ENCODE data around the gene PSMB10. TPM values are rescaled to one million over a fixed set of nuclear protein-coding genes. Genes with fewer than 3 reads are reported as not detected.
A peak's percentile ranks its signal among the peaks of the same experiment; 100 is the strongest.

Gene PSMB10
- total RNA-seq, 1 donor from 2014 or later, result 28.7 TPM

- H3K27me3 ChIP-seq (ENCODE audit: control insufficient read depth in 3 of 3, insufficient read depth in 3 of 3, low read length in 3 of 3), result no peaks in the 10 kb centered on the region
- peaks cover 25 to 36% (median 32%) of the 10 kb centered on the region in 3 donors for H3K4me1 ChIP-seq (ENCODE audit: control insufficient read depth in 3 of 3, insufficient read depth in 3 of 3, low read length in 3 of 3)
- H3K36me3 ChIP-seq (ENCODE audit: control insufficient read depth in 3 of 3, insufficient read depth in 3 of 3, low read length in 3 of 3), result peaks cover 13 to 26% (median 25%) of the 10 kb centered on the region in 3 donors
- H3K9ac ChIP-seq (ENCODE audit: low read depth in 1 of 3, low read length in 3 of 3), result peak overlapping the region; percentile 94
- H3K27ac ChIP-seq (ENCODE audit: low read depth, low read length), result peak overlapping the region; percentile 88
- peak overlapping the region; percentile 92 to 100 (median 99) for H3K4me3 ChIP-seq (ENCODE audit: low read length in 3 of 3)
- H3K9me3 ChIP-seq (ENCODE audit: control insufficient read depth in 3 of 3, low read length in 3 of 3), result no peaks in the 10 kb centered on the region
These were observed 1.6 kb downstream of the PSMB10 start for GRCh38 chr16:67935101-67935401.

- no peaks in the 10 kb centered on the region for H3K27me3 ChIP-seq (ENCODE audit: control insufficient read depth in 3 of 3, insufficient read depth in 3 of 3, low read length in 3 of 3)
- no peaks in the 10 kb centered on the region for H3K9me3 ChIP-seq (ENCODE audit: control insufficient read depth in 3 of 3, low read length in 3 of 3)
- peaks cover 24 to 31% (median 27%) of the 10 kb centered on the region in 3 donors for H3K4me1 ChIP-seq (ENCODE audit: control insufficient read depth in 3 of 3, insufficient read depth in 3 of 3, low read length in 3 of 3)
- peaks cover 12 to 29% (median 24%) of the 10 kb centered on the region in 3 donors for H3K36me3 ChIP-seq (ENCODE audit: control insufficient read depth in 3 of 3, insufficient read depth in 3 of 3, low read length in 3 of 3)
- peak overlapping the region; percentile 88 for H3K27ac ChIP-seq (ENCODE audit: low read depth, low read length)
- peak overlapping the region; percentile 92 to 100 (median 99) for H3K4me3 ChIP-seq (ENCODE audit: low read length in 3 of 3)
- H3K9ac ChIP-seq (ENCODE audit: low read depth in 1 of 3, low read length in 3 of 3), result peak overlapping the region; percentile 94
These were observed 2.1 kb downstream of the PSMB10 start for GRCh38 chr16:67934306-67935100.

- Histone ChIP-seq H3K27me3 (ENCODE audit: control insufficient read depth in 3 of 3, insufficient read depth in 3 of 3, low read length in 3 of 3) (no peaks in the 10 kb centered on the region), H3K4me3 (ENCODE audit: low read length in 3 of 3) (no peak overlapping the region), H3K27ac (ENCODE audit: low read depth, low read length) (no peak overlapping the region), H3K9me3 (ENCODE audit: control insufficient read depth in 3 of 3, low read length in 3 of 3) (no peaks in the 10 kb centered on the region), H3K9ac (ENCODE audit: low read depth in 1 of 3, low read length in 3 of 3) (no peak overlapping the region), H3K36me3 (ENCODE audit: control insufficient read depth in 3 of 3, insufficient read depth in 3 of 3, low read length in 3 of 3) (peaks cover 17 to 29% (median 24%) of the 10 kb centered on the region in 3 donors), H3K4me1 (ENCODE audit: control insufficient read depth in 3 of 3, insufficient read depth in 3 of 3, low read length in 3 of 3) (peaks cover 24 to 31% (median 26%) of the 10 kb centered on the region in 3 donors)
These were observed 2.8 kb downstream of the PSMB10 start for GRCh38 chr16:67933805-67934204.

GRCh38 chr16:67932462-67932840 is 4.2 kb downstream of the PSMB10 start:
- no peaks in the 10 kb centered on the region for H3K9me3 ChIP-seq (ENCODE audit: control insufficient read depth in 3 of 3, low read length in 3 of 3)
- H3K27me3 ChIP-seq (ENCODE audit: control insufficient read depth in 3 of 3, insufficient read depth in 3 of 3, low read length in 3 of 3), result no peaks in the 10 kb centered on the region
- H3K9ac ChIP-seq (ENCODE audit: low read depth in 1 of 3, low read length in 3 of 3), result no peak overlapping the region
- H3K36me3 ChIP-seq (ENCODE audit: control insufficient read depth in 3 of 3, insufficient read depth in 3 of 3, low read length in 3 of 3), result peaks cover 29 to 41% (median 32%) of the 10 kb centered on the region in 3 donors
- peaks cover 24 to 42% (median 34%) of the 10 kb centered on the region in 3 donors for H3K4me1 ChIP-seq (ENCODE audit: control insufficient read depth in 3 of 3, insufficient read depth in 3 of 3, low read length in 3 of 3)
- H3K4me3 ChIP-seq (ENCODE audit: low read length in 3 of 3), result no peak overlapping the region
- H3K27ac ChIP-seq (ENCODE audit: low read depth, low read length), result no peak overlapping the region

- peaks cover 24 to 42% (median 32%) of the 10 kb centered on the region in 3 donors for H3K4me1 ChIP-seq (ENCODE audit: control insufficient read depth in 3 of 3, insufficient read depth in 3 of 3, low read length in 3 of 3)
- no peak within 1 kb of the TSS for H3K4me3 ChIP-seq (ENCODE audit: low read length in 3 of 3)
- peaks cover 31 to 44% (median 35%) of the 10 kb centered on the region in 3 donors for H3K36me3 ChIP-seq (ENCODE audit: control insufficient read depth in 3 of 3, insufficient read depth in 3 of 3, low read length in 3 of 3)
- no peaks in the 10 kb centered on the region for H3K27me3 ChIP-seq (ENCODE audit: control insufficient read depth in 3 of 3, insufficient read depth in 3 of 3, low read length in 3 of 3)
- H3K27ac ChIP-seq (ENCODE audit: low read depth, low read length), result no peak within 1 kb of the TSS
- peak within 1 kb of the TSS in 1 of 3 donors; percentile 16 for H3K9ac ChIP-seq (ENCODE audit: low read depth in 1 of 3, low read length in 3 of 3)
- H3K9me3 ChIP-seq (ENCODE audit: control insufficient read depth in 3 of 3, low read length in 3 of 3), result no peaks in the 10 kb centered on the region
These were observed 4.8 kb downstream of the PSMB10 start, which contains the start of gene CTRL for GRCh38 chr16:67931712-67932461. Gene CTRL (minus strand): TSS chr16:67931862. CDS start chr16:67931852, 10 bp downstream.

GRCh38 chr16:67930678-67931211 is 5.9 kb downstream of the PSMB10 start:
- no peaks in the 10 kb centered on the region for H3K27me3 ChIP-seq (ENCODE audit: control insufficient read depth in 3 of 3, insufficient read depth in 3 of 3, low read length in 3 of 3)
- H3K4me1 ChIP-seq (ENCODE audit: control insufficient read depth in 3 of 3, insufficient read depth in 3 of 3, low read length in 3 of 3), result peaks cover 32 to 50% (median 42%) of the 10 kb centered on the region in 3 donors
- H3K27ac ChIP-seq (ENCODE audit: low read depth, low read length), result no peak overlapping the region
- no peaks in the 10 kb centered on the region for H3K9me3 ChIP-seq (ENCODE audit: control insufficient read depth in 3 of 3, low read length in 3 of 3)
- H3K9ac ChIP-seq (ENCODE audit: low read depth in 1 of 3, low read length in 3 of 3), result no peak overlapping the region
- peaks cover 31 to 44% (median 35%) of the 10 kb centered on the region in 3 donors for H3K36me3 ChIP-seq (ENCODE audit: control insufficient read depth in 3 of 3, insufficient read depth in 3 of 3, low read length in 3 of 3)
- H3K4me3 ChIP-seq (ENCODE audit: low read length in 3 of 3), result no peak overlapping the region

- Histone ChIP-seq H3K4me1 (ENCODE audit: control insufficient read depth in 3 of 3, insufficient read depth in 3 of 3, low read length in 3 of 3) (peaks cover 32 to 51% (median 43%) of the 10 kb centered on the region in 3 donors), H3K36me3 (ENCODE audit: control insufficient read depth in 3 of 3, insufficient read depth in 3 of 3, low read length in 3 of 3) (peaks cover 31 to 44% (median 35%) of the 10 kb centered on the region in 3 donors), H3K4me3 (ENCODE audit: low read length in 3 of 3) (no peak overlapping the region), H3K27ac (ENCODE audit: low read depth, low read length) (no peak overlapping the region), H3K27me3 (ENCODE audit: control insufficient read depth in 3 of 3, insufficient read depth in 3 of 3, low read length in 3 of 3) (no peaks in the 10 kb centered on the region), H3K9ac (ENCODE audit: low read depth in 1 of 3, low read length in 3 of 3) (peak overlapping the region in 1 of 3 donors; percentile 16), H3K9me3 (ENCODE audit: control insufficient read depth in 3 of 3, low read length in 3 of 3) (no peaks in the 10 kb centered on the region)
These were observed 6.5 kb downstream of the PSMB10 start for GRCh38 chr16:67930191-67930590.

- Histone ChIP-seq H3K36me3 (ENCODE audit: control insufficient read depth in 3 of 3, insufficient read depth in 3 of 3, low read length in 3 of 3) (peaks cover 34 to 42% (median 35%) of the 10 kb centered on the region in 3 donors), H3K27me3 (ENCODE audit: control insufficient read depth in 3 of 3, insufficient read depth in 3 of 3, low read length in 3 of 3) (no peaks in the 10 kb centered on the region), H3K27ac (ENCODE audit: low read depth, low read length) (no peak overlapping the region), H3K4me1 (ENCODE audit: control insufficient read depth in 3 of 3, insufficient read depth in 3 of 3, low read length in 3 of 3) (peaks cover 22 to 47% (median 39%) of the 10 kb centered on the region in 3 donors), H3K9me3 (ENCODE audit: control insufficient read depth in 3 of 3, low read length in 3 of 3) (no peaks in the 10 kb centered on the region), H3K9ac (ENCODE audit: low read depth in 1 of 3, low read length in 3 of 3) (peak overlapping the region in 1 of 3 donors; percentile 16), H3K4me3 (ENCODE audit: low read length in 3 of 3) (no peak overlapping the region)
These were observed 7.9 kb downstream of the PSMB10 start for GRCh38 chr16:67928561-67929364.

GRCh38 chr16:67928147-67928546 is 8.5 kb downstream of the PSMB10 start:
- Histone ChIP-seq H3K9me3 (ENCODE audit: control insufficient read depth in 3 of 3, low read length in 3 of 3) (no peaks in the 10 kb centered on the region), H3K36me3 (ENCODE audit: control insufficient read depth in 3 of 3, insufficient read depth in 3 of 3, low read length in 3 of 3) (peaks cover 37 to 46% (median 38%) of the 10 kb centered on the region in 3 donors), H3K27me3 (ENCODE audit: control insufficient read depth in 3 of 3, insufficient read depth in 3 of 3, low read length in 3 of 3) (no peaks in the 10 kb centered on the region), H3K9ac (ENCODE audit: low read depth in 1 of 3, low read length in 3 of 3) (peak overlapping the region in 1 of 3 donors; percentile 16), H3K4me3 (ENCODE audit: low read length in 3 of 3) (no peak overlapping the region), H3K4me1 (ENCODE audit: control insufficient read depth in 3 of 3, insufficient read depth in 3 of 3, low read length in 3 of 3) (peaks cover 25 to 52% (median 43%) of the 10 kb centered on the region in 3 donors), H3K27ac (ENCODE audit: low read depth, low read length) (no peak overlapping the region)

Measured in skeletal muscle tissue (tissue), 4 donors.